HCT116 (cell line): Measurements from ENCODE around the gene ZNF93.
"Not testable (repeated sequence)": the region's sequence is repeated elsewhere in the genome, so short reads cannot be mapped to it uniquely, and the experiment has no call there.

Experiments used
- EZH2 ChIP-seq: fragments of 200-600 bp; sonication (generic); IDR thresholded peaks from 2 replicates; pipeline ENCODE4 v1.6.1; 2017; ENCODE audit warnings: antibody characterized with exemption, mixed run types
- EZH2phosphoT487 ChIP-seq: fragments of 200-600 bp; IDR thresholded peaks from 2 replicates; pipeline ENCODE4 v1.6.1; 2018; ENCODE audit warnings: antibody characterized with exemption, borderline replicate concordance
- FOSL1 ChIP-seq: IDR thresholded peaks from 2 replicates; pipeline ENCODE4 v1.6.1; 2012; ENCODE audit warnings: low read depth
- MAX ChIP-seq: IDR thresholded peaks from 2 replicates; pipeline ENCODE4 v1.6.1; 2012
- POLR2A ChIP-seq: IDR thresholded peaks from 2 replicates; pipeline ENCODE4 v1.7.0; 2011; ENCODE audit warnings: borderline replicate concordance; ENCODE audit not compliant: insufficient read depth, insufficient read length; ENCODE audit errors: extremely low read depth
- POLR2AphosphoS5 ChIP-seq: IDR thresholded peaks from 2 replicates; pipeline ENCODE4 v1.6.1; 2011; ENCODE audit warnings: mild to moderate bottlenecking, low read depth, low read length, moderate library complexity
- ZFX ChIP-seq: fragments of 450-650 bp; IDR thresholded peaks from 2 replicates; pipeline ENCODE4 v1.6.1; 2017
- TF ChIP-seq, protein P1 (sequence below), 3 experiments: fragments of 200-600 bp in 1 of 3; sonication (generic) in 1 of 3; IDR thresholded peaks in 2 of 3; conservative IDR thresholded peaks in 1 of 3; 2 replicates each; pipeline ENCODE4 v1.5.1; 2012 to 2017; ENCODE audit warnings: low read depth in 2 of 3, low read length in 2 of 3, antibody characterized with exemption in 1 of 3, borderline replicate concordance in 1 of 3, control low read depth in 1 of 3, mild to moderate bottlenecking in 1 of 3, mixed read lengths in 1 of 3, mixed run types in 1 of 3, moderate library complexity in 1 of 3; ENCODE audit not compliant: insufficient read depth in 1 of 3
- TF ChIP-seq, protein P2 (sequence below): IDR thresholded peaks from 2 replicates; pipeline ENCODE4 v1.6.1; 2012
- TF ChIP-seq, protein P3 (sequence below): IDR thresholded peaks from 2 replicates; pipeline ENCODE4 v1.6.1; 2012; ENCODE audit warnings: low read depth

- TF ChIP-seq, protein P1, sequence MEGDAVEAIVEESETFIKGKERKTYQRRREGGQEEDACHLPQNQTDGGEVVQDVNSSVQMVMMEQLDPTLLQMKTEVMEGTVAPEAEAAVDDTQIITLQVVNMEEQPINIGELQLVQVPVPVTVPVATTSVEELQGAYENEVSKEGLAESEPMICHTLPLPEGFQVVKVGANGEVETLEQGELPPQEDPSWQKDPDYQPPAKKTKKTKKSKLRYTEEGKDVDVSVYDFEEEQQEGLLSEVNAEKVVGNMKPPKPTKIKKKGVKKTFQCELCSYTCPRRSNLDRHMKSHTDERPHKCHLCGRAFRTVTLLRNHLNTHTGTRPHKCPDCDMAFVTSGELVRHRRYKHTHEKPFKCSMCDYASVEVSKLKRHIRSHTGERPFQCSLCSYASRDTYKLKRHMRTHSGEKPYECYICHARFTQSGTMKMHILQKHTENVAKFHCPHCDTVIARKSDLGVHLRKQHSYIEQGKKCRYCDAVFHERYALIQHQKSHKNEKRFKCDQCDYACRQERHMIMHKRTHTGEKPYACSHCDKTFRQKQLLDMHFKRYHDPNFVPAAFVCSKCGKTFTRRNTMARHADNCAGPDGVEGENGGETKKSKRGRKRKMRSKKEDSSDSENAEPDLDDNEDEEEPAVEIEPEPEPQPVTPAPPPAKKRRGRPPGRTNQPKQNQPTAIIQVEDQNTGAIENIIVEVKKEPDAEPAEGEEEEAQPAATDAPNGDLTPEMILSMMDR (IDR thresholded peaks at IDR 0.05 in 2 of 3, conservative IDR thresholded peaks at IDR 0.05 in 1 of 3; ENCODE audit: borderline replicate concordance in 1 of 3, insufficient read depth in 1 of 3, low read depth in 2 of 3, low read length in 2 of 3): not testable (repeated sequence)
- TF ChIP-seq MAX, POLR2AphosphoS5, FOSL1, EZH2, ZFX, EZH2phosphoT487, POLR2A: not testable (repeated sequence)
- TF ChIP-seq, protein P2, sequence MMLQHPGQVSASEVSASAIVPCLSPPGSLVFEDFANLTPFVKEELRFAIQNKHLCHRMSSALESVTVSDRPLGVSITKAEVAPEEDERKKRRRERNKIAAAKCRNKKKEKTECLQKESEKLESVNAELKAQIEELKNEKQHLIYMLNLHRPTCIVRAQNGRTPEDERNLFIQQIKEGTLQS: not testable (repeated sequence)
- TF ChIP-seq, protein P3, sequence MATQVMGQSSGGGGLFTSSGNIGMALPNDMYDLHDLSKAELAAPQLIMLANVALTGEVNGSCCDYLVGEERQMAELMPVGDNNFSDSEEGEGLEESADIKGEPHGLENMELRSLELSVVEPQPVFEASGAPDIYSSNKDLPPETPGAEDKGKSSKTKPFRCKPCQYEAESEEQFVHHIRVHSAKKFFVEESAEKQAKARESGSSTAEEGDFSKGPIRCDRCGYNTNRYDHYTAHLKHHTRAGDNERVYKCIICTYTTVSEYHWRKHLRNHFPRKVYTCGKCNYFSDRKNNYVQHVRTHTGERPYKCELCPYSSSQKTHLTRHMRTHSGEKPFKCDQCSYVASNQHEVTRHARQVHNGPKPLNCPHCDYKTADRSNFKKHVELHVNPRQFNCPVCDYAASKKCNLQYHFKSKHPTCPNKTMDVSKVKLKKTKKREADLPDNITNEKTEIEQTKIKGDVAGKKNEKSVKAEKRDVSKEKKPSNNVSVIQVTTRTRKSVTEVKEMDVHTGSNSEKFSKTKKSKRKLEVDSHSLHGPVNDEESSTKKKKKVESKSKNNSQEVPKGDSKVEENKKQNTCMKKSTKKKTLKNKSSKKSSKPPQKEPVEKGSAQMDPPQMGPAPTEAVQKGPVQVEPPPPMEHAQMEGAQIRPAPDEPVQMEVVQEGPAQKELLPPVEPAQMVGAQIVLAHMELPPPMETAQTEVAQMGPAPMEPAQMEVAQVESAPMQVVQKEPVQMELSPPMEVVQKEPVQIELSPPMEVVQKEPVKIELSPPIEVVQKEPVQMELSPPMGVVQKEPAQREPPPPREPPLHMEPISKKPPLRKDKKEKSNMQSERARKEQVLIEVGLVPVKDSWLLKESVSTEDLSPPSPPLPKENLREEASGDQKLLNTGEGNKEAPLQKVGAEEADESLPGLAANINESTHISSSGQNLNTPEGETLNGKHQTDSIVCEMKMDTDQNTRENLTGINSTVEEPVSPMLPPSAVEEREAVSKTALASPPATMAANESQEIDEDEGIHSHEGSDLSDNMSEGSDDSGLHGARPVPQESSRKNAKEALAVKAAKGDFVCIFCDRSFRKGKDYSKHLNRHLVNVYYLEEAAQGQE: not testable (repeated sequence)
Measured at GRCh38 chr19:19870086-19870485, 30.7 kb upstream of the ZNF93 start.
